GM21390 (cell line): Measurements from ENCODE around the gene FGB.

ENCODE experiments used
- ATAC-seq: cut with Tn5 transposase; IDR thresholded peaks from one replicate; pipeline ENCODE4 v1.9.1; 2021; ENCODE audit not compliant: unreplicated experiment

Gene FGB

GRCh38 chr4:154565704-154566103 lies 2.9 kb downstream of the FGB start:
- ATAC-seq: no peak

- ATAC-seq: no peak
Observed at GRCh38 chr4:154566639-154567204, 3.9 kb downstream of the FGB start.

DNA sequence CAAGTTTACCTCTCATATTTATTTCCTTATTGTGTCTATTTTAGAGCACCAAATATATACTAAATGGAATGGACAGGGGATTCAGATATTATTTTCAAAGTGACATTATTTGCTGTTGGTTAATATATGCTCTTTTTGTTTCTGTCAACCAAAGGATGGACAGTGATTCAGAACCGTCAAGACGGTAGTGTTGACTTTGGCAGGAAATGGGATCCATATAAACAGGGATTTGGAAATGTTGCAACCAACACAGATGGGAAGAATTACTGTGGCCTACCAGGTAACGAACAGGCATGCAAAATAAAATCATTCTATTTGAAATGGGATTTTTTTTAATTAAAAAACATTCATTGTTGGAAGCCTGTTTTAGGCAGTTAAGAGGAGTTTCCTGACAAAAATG lies 6.2 kb downstream of the FGB start:
- ATAC-seq: no peak

- no peak for ATAC-seq
Observed at GRCh38 chr4:154569584-154569983, 6.8 kb downstream of the FGB start.

DNA sequence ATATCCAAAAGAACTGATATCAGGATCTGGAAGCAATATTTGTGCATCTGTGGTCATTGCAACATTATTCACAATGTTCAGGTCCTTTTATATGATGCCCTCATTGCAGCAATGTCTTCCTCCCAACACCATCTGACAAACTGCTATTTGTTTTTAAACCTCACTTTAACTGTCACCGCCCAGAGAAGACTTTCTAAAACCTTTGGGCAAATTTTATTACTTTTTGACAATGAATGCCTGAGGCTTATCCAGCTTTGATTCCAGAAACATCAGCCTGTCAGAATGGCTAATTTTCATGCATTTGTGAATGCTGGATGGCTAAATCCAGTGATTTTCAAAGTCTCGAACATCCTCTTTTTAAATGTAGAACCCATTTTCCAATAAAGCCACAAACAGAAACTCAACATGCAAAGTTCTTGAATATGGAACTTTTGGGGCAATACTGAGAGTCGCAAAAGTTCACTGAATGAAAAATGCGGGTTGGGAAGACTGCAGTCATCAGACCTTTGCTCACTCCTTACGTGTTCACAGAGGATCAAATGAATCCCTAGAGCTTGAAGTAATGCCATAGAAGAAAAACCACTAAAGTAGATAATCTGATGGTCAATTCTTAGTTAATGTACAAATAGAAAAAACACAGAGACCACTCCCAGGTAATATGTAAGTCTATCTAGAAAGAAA lies 10.5 kb downstream of the FGB start:
- ATAC-seq: no peak

- ATAC-seq: no peak
Observed at GRCh38 chr4:154574311-154574710, 11.5 kb downstream of the FGB start.

- ATAC-seq: no peak
Observed at GRCh38 chr4:154577324-154577723, 14.5 kb downstream of the FGB start.

DNA sequence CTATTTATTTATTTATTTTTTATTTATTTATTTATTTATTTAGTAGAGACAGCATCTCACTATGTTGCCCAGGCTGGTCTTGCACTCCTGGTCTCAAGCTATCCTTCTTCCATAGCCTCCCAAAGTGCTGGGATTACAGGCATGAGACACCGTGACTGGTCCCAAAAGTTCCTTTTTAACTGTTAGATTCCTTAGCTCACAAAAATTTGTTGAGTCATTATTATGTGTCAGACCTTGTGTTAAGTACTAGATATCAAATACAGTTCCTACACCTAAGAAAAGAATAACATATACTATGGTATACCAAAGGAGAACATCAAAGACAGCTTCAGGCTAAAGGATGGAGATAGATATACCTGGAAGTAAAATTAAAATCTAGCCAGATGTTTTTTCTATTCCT lies 16.1 kb downstream of the FGB start:
- no peak for ATAC-seq

DNA sequence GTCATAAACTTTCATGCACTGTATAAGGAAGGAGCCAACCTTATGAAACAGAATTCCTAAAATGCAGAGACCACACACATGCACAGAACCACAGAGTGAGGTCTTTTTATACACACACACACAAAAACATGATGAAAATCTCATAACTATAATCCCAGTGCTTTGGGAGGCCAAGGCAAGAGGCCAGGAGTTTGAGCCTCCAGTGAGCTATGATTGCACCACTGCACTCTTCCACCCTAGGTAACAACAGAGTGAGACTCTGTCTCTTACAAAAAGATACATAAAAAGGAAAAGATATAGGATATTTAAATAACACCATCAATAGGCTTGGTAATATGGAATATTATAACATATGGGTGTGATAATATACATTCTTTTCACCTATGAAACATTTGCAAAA lies 17.1 kb downstream of the FGB start:
- ATAC-seq: no peak

DNA sequence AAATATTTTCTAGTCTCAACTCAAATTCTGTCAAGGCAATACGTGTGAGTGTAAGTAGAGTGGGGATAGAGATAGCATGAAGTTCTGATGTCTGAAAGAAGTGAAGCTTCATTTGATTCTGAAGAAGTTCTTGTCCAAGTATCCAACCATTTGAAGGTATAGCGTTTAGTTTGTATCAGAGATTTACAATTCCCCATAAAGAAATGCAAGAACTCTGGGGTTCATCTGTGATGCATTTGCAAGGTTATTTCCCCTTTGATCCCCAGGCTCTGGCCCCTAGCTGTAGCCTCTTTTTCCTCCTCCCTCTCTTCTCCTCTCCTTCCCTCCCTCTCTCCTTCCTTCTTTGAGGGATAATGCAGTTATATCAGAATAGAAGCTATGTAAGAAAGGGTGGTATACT lies 19.9 kb downstream of the FGB start:
- ATAC-seq: no peak

DNA sequence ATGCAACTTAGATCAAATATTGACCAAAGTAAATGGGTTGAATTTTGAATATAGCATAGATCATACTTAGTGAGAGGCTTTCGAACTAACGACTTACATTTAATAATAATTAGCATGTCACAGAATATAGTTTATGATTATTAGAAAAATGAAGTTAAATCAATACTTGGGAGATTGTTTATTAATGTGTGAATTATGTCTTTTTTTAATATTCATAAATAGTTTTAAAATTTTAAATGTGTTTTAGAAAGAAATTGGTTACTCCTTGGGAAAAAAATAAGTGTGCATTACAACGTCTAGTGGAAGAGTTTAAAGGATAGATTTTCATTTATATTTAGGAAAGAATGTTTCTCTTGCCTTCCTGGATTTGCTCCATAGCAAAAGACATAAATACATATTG lies 20.4 kb downstream of the FGB start:
- ATAC-seq: no peak

DNA sequence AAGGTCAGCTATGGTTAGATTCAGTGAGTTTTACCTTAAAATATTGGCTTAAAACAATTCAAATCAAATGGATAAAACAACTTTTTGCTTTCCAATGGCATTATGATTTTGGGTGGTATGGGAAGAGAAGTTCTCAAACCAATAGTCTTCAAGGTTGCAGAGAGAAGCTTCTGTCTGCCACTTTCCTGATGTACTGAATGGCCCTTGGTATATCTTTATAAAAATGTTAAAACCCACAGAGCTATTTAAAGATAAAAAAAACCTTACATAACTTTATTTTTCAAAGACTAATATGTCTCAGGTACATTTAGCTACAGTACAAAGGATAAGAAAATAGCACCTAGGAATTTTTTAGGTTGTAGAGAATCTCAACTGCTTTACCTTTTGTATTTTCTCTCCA lies 20.9 kb downstream of the FGB start:
- ATAC-seq: no peak

GRCh38 chr4:154584259-154584658 lies 21.4 kb downstream of the FGB start:
- ATAC-seq: no peak

DNA sequence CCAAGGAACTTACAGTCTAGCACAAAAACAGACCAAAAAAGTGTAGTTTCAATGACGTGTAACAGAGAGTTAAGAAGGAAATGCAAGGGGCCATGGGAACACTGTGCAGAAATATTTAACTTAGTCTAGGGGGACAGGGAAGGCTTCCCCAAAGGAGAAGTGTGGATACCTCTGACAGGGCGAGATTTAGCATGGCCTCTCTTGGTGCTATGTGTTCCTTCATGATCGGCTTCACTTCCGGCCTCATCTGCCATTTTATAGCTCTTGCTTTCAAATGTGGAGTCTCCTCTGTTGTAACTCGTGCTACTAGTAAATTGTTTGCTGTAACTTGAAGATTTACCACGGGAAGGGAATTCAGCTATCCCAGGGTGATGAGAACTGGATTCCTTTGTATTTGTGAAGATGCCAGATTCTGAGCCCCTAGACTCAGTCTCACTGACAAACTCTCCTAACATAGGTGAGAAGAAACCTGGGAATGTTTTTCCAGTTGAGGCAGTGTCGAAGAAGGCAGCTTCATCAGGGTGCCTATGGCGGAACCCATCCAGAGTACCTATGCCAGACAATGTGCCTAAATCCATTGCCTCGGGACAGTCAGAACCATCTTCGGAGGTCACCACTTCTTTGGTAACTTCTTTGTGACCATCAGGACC lies 22.7 kb downstream of the FGB start:
- ATAC-seq: no peak

- ATAC-seq: no peak
Observed at GRCh38 chr4:154586296-154587033, 23.7 kb downstream of the FGB start.

- no peak for ATAC-seq
Observed at GRCh38 chr4:154588198-154588597, 25.4 kb downstream of the FGB start.

- no peak for ATAC-seq
Observed at GRCh38 chr4:154589296-154590197, 26.7 kb downstream of the FGB start.

GRCh38 chr4:154590329-154591006 lies 27.7 kb downstream of the FGB start, which contains the start of gene FGA:
Gene FGA (minus strand): TSS chr4:154590742. CDS start chr4:154590687, 55 bp downstream.
- no peak for ATAC-seq

DNA sequence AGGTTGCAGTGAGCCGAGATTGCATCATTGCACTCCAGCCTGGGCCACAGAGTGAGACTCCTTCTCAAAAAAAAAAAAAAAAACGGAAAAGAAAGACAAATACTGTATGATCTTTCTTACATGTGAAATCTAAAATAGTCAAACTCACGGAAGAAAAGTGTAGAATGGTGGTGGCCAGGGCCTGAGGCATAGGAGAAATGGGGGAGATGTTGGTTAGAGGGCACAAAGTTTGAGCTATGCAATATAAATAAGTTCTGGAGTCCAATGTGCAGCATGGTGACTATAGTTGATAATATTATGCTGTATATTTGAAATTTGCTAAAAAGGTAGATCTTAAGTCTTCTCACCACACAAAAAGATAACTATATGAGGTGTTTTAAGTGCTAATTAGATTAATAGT lies 29.1 kb downstream of the FGB start:
- ATAC-seq: no peak

DNA sequence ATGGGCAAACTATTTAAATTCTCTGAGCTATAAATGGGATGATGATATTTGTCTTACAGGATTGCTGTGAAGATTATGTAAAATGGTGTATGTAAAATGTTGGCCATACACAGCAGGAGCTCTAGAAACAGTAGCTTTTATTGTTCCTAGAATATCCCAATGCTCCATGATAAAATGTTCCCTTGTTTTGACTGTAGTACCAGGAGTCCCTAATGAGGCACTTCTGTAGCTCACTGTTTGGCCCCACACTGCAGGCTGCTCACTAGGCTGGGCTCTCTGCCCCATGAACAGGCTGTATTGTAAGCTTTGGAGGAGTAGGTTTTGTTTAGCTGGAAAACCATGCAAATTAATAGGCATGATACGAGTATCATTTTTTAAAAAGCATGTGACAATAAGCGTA lies 31.1 kb downstream of the FGB start:
- no peak for ATAC-seq
